ENCODE data around the gene NCAPH2. TPM values are rescaled to one million over a fixed set of nuclear protein-coding genes. Genes with fewer than 3 reads are reported as not detected.
A peak's percentile ranks its signal among the peaks of the same experiment; 100 is the strongest.

Gene NCAPH2
- total RNA-seq, 1 donor from 2014 or later = 40.9 TPM

- peaks cover 16% of the 10 kb centered on the region for H3K4me1 Mint-ChIP-seq (ENCODE audit: unreplicated experiment)
- no peaks in the 10 kb centered on the region for H3K9me3 Mint-ChIP-seq (ENCODE audit: unreplicated experiment)
- peak overlapping the region; percentile 30 for H3K27ac Mint-ChIP-seq (ENCODE audit: unreplicated experiment)
- H3K36me3 Mint-ChIP-seq (ENCODE audit: low read depth, unreplicated experiment) = no peaks in the 10 kb centered on the region
- TF ChIP-seq CTCF (IDR thresholded peaks at IDR 0.05; ENCODE audit: unreplicated experiment) = no peak
- peak overlapping the region; percentile 95 for H3K4me3 Mint-ChIP-seq (ENCODE audit: unreplicated experiment)
- DNase-seq (ENCODE audit: low spot score) = no peak
- peaks cover 7% of the 10 kb centered on the region for H3K27me3 Mint-ChIP-seq (ENCODE audit: unreplicated experiment)
Measured at GRCh38 chr22:50506611-50507420, 1.2 kb upstream of the NCAPH2 start.

- peak; percentile 96 for DNase-seq (ENCODE audit: low spot score)
- peak within 1 kb of the TSS; percentile 84 for H3K27ac Mint-ChIP-seq (ENCODE audit: unreplicated experiment)
- peaks cover 20% of the 10 kb centered on the region for H3K4me1 Mint-ChIP-seq (ENCODE audit: unreplicated experiment)
- peaks cover 7% of the 10 kb centered on the region for H3K27me3 Mint-ChIP-seq (ENCODE audit: unreplicated experiment)
- peak within 1 kb of the TSS; percentile 95 for H3K4me3 Mint-ChIP-seq (ENCODE audit: unreplicated experiment)
- no peaks in the 10 kb centered on the region for H3K9me3 Mint-ChIP-seq (ENCODE audit: unreplicated experiment)
- TF ChIP-seq CTCF (IDR thresholded peaks at IDR 0.05; ENCODE audit: unreplicated experiment) = no peak
- H3K36me3 Mint-ChIP-seq (ENCODE audit: low read depth, unreplicated experiment) = no peaks in the 10 kb centered on the region
Measured at GRCh38 chr22:50507421-50507990, 518 bp upstream of the NCAPH2 start, which contains the start of gene LMF2. TSS of gene LMF2 (minus strand) at chr22:50507702. CDS start at chr22:50507675, 27 bp downstream.

GRCh38 chr22:50508897-50509296 is 873 bp downstream of the NCAPH2 start:
- TF ChIP-seq CTCF (IDR thresholded peaks at IDR 0.05; ENCODE audit: unreplicated experiment) = no peak
- Mint-ChIP-seq H3K36me3 (ENCODE audit: low read depth, unreplicated experiment) (no peaks in the 10 kb centered on the region), H3K9me3 (ENCODE audit: unreplicated experiment) (no peaks in the 10 kb centered on the region), H3K4me1 (ENCODE audit: unreplicated experiment) (peaks cover 20% of the 10 kb centered on the region), H3K27ac (ENCODE audit: unreplicated experiment) (peak overlapping the region; percentile 84), H3K4me3 (ENCODE audit: unreplicated experiment) (peak overlapping the region; percentile 94), H3K27me3 (ENCODE audit: unreplicated experiment) (peaks cover 10% of the 10 kb centered on the region)
- DNase-seq (ENCODE audit: low spot score) = no peak

- peaks cover 4% of the 10 kb centered on the region for H3K36me3 Mint-ChIP-seq (ENCODE audit: low read depth, unreplicated experiment)
- H3K27me3 Mint-ChIP-seq (ENCODE audit: unreplicated experiment) = peaks cover 11% of the 10 kb centered on the region
- H3K4me3 Mint-ChIP-seq (ENCODE audit: unreplicated experiment) = no peak overlapping the region
- peaks cover 19% of the 10 kb centered on the region for H3K4me1 Mint-ChIP-seq (ENCODE audit: unreplicated experiment)
- no peak for TF ChIP-seq CTCF (IDR thresholded peaks at IDR 0.05; ENCODE audit: unreplicated experiment)
- no peak overlapping the region for H3K27ac Mint-ChIP-seq (ENCODE audit: unreplicated experiment)
- no peaks in the 10 kb centered on the region for H3K9me3 Mint-ChIP-seq (ENCODE audit: unreplicated experiment)
- DNase-seq (ENCODE audit: low spot score) = no peak
Measured at GRCh38 chr22:50513175-50513574, 5.2 kb downstream of the NCAPH2 start.

- no peak for TF ChIP-seq CTCF (IDR thresholded peaks at IDR 0.05; ENCODE audit: unreplicated experiment)
- Mint-ChIP-seq H3K4me1 (ENCODE audit: unreplicated experiment) (peaks cover 6% of the 10 kb centered on the region), H3K36me3 (ENCODE audit: low read depth, unreplicated experiment) (peaks cover 15% of the 10 kb centered on the region), H3K27me3 (ENCODE audit: unreplicated experiment) (peaks cover 4% of the 10 kb centered on the region), H3K4me3 (ENCODE audit: unreplicated experiment) (no peak overlapping the region), H3K27ac (ENCODE audit: unreplicated experiment) (no peak overlapping the region), H3K9me3 (ENCODE audit: unreplicated experiment) (no peaks in the 10 kb centered on the region)
- no peak for DNase-seq (ENCODE audit: low spot score)
Measured at GRCh38 chr22:50516068-50516467, 8.0 kb downstream of the NCAPH2 start.

Data from endothelial cell (in vitro differentiated cells).